ENCODE data around the gene BMP5.
"Not testable (repeated sequence)": the region's sequence is repeated elsewhere in the genome, so short reads cannot be mapped to it uniquely, and the experiment has no call there.

DNA sequence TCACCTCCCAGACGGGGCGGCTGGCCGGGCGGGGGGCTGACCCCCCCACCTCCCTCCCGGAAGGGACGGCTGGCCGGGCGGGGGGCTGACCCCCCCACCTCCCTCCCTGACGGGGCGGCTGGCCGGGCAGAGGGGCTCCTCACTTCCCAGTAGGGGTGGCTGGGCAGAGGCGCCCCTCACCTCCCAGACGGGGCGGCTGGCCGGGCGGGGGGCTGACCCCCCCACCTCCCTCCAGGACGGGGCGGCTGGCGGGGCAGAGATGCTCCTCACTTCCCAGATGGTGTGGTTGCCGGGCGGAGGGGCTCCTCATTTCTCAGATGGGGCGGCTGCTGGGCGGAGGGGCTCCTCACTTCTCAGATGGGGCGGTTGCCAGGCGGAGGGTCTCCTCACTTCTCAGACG lies 34.5 kb upstream of the BMP5 start:
- TF ChIP-seq FOXM1 (CRISPR knock-in tag; IDR thresholded peaks at IDR 0.05); CTCF (CRISPR knock-in tag; IDR thresholded peaks at IDR 0.05); NCOA2 (CRISPR knock-in tag; IDR thresholded peaks at IDR 0.05); GATAD1 (CRISPR knock-in tag; IDR thresholded peaks at IDR 0.05); POLR2A (IDR thresholded peaks at IDR 0.05; ENCODE audit: insufficient read depth in 1 of 2, low read depth in 2 of 2, low read length in 2 of 2); SIN3B (IDR thresholded peaks at IDR 0.05; ENCODE audit: low read length); SP1 (IDR thresholded peaks at IDR 0.05); SP1 (CRISPR knock-in tag; IDR thresholded peaks at IDR 0.05); ATF3 (CRISPR knock-in tag; IDR thresholded peaks at IDR 0.05); NFE2L1 (CRISPR knock-in tag; IDR thresholded peaks at IDR 0.05; ENCODE audit: borderline replicate concordance); NCOR1 (IDR thresholded peaks at IDR 0.05; ENCODE audit: borderline replicate concordance, low read length); POLR2AphosphoS5 (IDR thresholded peaks at IDR 0.05; ENCODE audit: low read depth, low read length); ATF7 (IDR thresholded peaks at IDR 0.05); ATF7 (CRISPR knock-in tag; IDR thresholded peaks at IDR 0.05); ZNF121 (CRISPR knock-in tag; IDR thresholded peaks at IDR 0.05): not testable (repeated sequence)
- TF ChIP-seq, protein P1, sequence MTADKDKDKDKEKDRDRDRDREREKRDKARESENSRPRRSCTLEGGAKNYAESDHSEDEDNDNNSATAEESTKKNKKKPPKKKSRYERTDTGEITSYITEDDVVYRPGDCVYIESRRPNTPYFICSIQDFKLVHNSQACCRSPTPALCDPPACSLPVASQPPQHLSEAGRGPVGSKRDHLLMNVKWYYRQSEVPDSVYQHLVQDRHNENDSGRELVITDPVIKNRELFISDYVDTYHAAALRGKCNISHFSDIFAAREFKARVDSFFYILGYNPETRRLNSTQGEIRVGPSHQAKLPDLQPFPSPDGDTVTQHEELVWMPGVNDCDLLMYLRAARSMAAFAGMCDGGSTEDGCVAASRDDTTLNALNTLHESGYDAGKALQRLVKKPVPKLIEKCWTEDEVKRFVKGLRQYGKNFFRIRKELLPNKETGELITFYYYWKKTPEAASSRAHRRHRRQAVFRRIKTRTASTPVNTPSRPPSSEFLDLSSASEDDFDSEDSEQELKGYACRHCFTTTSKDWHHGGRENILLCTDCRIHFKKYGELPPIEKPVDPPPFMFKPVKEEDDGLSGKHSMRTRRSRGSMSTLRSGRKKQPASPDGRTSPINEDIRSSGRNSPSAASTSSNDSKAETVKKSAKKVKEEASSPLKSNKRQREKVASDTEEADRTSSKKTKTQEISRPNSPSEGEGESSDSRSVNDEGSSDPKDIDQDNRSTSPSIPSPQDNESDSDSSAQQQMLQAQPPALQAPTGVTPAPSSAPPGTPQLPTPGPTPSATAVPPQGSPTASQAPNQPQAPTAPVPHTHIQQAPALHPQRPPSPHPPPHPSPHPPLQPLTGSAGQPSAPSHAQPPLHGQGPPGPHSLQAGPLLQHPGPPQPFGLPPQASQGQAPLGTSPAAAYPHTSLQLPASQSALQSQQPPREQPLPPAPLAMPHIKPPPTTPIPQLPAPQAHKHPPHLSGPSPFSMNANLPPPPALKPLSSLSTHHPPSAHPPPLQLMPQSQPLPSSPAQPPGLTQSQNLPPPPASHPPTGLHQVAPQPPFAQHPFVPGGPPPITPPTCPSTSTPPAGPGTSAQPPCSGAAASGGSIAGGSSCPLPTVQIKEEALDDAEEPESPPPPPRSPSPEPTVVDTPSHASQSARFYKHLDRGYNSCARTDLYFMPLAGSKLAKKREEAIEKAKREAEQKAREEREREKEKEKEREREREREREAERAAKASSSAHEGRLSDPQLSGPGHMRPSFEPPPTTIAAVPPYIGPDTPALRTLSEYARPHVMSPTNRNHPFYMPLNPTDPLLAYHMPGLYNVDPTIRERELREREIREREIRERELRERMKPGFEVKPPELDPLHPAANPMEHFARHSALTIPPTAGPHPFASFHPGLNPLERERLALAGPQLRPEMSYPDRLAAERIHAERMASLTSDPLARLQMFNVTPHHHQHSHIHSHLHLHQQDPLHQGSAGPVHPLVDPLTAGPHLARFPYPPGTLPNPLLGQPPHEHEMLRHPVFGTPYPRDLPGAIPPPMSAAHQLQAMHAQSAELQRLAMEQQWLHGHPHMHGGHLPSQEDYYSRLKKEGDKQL (CRISPR knock-in tag; IDR thresholded peaks at IDR 0.05; ENCODE audit: low read depth): not testable (repeated sequence)
